GM21717 (cell line): Measurements from ENCODE around the gene HRH1.

Experiments
- ATAC-seq: cut with Tn5 transposase; IDR thresholded peaks from one replicate; pipeline ENCODE4 v1.9.1; 2021; ENCODE audit warnings: mild to moderate bottlenecking, moderate library complexity; ENCODE audit not compliant: unreplicated experiment

Gene HRH1

DNA sequence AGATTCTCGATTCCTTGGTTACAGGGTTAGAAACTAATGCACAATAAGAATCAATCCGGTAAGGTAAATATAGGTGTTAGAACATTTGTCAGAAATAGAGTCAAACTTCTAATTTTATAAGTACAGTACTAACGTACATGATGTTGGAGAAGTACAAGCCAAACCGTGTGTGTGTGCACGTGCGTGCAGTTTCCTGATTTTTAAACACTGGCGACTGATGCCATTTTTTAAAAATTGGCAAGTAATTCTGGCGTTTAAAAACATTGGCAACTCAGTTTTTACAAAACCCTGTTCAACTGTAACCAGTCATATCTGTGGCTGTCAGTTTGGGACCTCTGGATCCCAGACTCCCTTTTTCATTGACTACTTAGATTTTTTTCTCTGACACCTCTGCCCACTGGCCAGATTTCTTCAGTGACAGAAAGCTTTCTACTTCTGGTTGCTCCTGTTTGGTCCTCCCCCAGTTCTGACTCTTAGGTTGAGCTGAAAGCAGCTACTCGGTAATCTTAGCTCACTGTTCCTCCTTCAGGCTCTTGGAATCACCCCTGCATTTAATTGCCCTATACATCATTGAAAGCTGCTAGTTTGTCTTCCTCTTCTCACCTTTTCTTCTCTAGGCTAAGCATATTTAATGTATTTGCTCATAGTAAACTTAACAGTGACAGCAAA, 118.7 kb downstream of the HRH1 start:
- ATAC-seq: no peak

DNA sequence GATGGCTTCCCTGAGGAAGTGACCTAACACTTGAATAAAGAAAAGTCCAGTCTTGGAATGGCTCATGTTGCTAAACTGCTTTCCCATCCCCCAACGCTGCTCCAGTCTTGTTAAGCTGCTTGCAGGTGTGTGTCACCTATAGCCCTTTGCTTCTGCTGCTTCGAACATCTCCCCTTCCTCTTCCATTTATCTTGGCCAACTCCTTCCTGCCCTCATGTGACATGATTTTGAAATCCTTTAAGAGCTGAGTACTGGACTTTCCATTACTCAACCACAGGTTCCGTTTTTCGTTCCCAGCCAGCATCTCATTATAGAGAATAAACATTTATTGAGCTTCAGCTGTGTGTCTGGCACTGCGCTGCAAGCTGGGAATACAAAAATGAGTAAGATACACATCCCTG, 119.6 kb downstream of the HRH1 start:
- ATAC-seq: no peak

DNA sequence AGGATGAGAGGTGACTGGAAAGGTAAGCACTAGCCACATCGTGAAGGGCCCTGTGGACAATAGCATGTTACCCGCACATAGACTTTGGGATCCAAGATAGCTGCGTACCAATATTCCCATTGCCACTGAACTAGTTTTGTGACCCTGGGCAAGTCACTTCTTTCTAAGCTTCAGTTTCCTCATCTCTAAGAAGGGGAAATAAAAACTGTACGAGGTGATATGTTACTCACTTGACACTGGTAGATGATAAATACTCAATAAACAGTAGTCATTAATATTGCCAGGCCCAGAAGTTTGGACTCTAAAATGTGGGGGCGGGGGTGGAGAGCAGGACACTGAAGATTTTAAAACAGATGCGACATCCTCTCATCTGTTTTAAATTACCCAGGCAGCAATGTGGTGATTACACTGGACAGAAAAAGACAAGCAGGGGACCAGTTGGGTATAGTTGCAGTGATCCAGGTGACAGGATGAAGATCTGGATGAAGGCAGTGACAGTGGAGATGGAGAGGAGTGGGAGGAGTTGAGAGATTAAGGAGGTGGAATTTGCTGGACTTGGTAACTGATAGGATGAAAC, 120.4 kb downstream of the HRH1 start:
- no peak for ATAC-seq

DNA sequence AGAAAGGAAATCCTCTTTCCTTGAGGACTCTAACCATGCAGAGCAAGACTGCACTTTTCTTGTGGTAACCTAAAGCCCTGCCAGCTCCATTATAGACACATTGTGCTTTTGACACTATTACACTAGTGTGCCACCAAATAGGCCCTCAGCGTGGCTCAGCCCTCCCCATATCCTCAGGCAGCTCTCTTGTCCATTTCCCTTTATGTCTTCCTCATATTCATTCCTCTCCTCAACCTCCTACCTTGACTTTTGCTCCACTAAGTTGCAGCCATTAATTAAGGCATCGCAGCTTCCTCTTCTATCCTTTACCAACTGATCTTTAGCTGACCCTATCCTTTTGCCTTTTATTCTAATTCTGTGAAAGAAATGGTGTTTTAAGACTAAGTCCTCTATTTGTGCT, 121.6 kb downstream of the HRH1 start:
- ATAC-seq: no peak

DNA sequence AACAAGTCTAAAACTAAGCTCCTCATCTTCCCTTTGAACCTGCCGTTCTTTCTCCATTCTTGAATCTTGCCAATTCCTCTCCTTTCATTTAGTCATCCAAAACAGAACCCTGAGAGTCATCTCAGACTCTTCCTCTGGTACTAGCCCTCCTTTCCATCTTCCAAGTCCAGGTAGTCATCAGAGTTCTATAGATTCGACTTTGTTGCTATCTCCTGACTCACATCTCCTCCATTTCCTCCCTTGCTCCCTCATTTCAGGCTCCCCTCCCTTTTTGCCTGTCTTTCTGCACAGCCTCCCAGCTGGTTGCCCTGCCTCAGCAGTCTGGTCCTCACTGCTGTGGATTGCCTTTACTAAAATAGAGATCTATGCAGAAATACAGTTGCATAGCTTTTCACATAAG, 122.6 kb downstream of the HRH1 start:
- ATAC-seq: no peak

GRCh38 chr3:11282250-11283138, 128.2 kb downstream of the HRH1 start:
- ATAC-seq: no peak

GRCh38 chr3:11283139-11283475, 128.8 kb downstream of the HRH1 start:
- no peak for ATAC-seq

DNA sequence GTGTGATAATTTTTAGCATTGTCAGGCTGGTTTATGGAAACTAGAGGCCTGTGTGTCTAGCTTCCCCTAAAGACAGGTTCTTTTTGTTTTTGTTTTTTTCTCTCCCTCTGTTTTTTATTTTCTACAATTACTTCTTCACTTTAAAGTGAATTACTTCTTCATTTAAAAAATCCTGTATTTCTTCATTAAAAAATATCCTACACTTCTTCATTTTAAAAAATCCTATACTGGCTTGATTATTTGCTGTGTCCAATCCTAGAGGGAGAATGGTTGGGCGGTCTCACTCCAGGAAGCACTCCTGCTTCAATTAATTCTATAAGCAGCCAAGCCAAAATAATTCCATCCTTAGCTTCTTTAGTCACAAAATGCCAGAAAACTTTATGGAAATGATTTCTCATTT, 129.7 kb downstream of the HRH1 start:
- no peak for ATAC-seq

GRCh38 chr3:11285471-11285870, 131.2 kb downstream of the HRH1 start:
- no peak for ATAC-seq

- ATAC-seq: no peak
These were observed 133.1 kb downstream of the HRH1 start for GRCh38 chr3:11287404-11287803.

DNA sequence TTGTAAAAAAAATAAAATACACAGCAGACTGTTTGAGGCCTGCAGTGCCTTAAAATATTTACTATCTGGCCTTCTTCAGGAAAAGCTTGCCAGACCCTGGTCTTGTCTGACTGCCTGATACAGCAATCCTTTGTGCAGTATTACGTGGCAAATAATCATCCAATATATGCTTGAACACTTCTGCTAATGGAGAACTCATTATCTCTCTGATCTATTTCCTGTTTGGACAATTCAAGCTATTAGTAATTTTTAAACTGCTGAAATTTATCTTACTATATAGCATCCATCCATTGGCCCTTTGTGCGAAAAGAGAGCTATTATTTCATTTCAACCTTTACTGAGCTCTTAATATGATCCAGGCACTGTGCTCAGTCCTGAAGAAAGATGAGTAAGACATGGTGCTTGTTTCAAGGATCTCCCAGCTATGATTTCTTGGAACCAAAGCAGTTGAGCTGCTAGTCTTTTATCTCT, 133.8 kb downstream of the HRH1 start:
- ATAC-seq: no peak

GRCh38 chr3:11288786-11289637, 134.7 kb downstream of the HRH1 start:
- ATAC-seq: peak; percentile 65

DNA sequence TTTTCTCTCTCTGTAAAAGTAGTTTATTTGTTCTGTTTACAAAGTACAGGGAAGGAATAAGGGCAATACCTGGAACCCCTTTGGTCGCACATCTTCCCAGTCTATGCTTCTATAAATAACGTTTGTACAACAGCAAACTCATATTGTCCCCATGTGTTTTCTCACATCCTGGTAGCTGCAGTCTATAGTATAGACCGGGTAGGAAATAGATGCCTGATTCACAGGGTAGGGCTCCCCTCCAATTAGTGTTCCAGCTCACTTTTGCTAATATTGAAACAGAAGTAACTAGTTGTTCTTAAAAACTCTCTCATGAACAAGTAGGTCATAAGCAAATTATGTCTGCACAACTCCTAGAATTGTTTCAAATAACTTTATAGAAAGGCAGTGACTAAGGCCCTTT, 135.6 kb downstream of the HRH1 start:
- ATAC-seq: no peak

- ATAC-seq: peak; percentile 37
These were observed 136.7 kb downstream of the HRH1 start for GRCh38 chr3:11290743-11291680.

GRCh38 chr3:11291808-11292207, 137.5 kb downstream of the HRH1 start:
- ATAC-seq: no peak

DNA sequence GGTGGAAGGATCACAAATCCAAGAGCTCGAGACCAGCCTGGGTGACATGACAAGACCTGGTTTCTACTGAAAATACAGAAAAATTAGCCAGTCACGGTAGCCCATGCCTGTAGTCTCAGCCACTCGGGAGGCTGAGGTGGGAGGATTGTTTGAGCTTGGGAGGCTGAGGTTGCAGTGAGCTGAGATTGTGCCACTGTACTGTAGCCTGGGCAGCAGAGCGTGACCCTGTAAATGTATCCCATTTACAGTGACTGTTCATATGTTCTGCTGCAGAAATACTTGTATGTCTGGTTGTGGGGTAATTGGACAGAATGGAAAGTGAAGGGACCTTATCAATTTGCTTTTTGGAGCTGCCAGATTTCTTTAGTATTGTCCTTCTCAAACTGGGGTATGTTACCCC, 142.8 kb downstream of the HRH1 start:
- ATAC-seq: no peak

DNA sequence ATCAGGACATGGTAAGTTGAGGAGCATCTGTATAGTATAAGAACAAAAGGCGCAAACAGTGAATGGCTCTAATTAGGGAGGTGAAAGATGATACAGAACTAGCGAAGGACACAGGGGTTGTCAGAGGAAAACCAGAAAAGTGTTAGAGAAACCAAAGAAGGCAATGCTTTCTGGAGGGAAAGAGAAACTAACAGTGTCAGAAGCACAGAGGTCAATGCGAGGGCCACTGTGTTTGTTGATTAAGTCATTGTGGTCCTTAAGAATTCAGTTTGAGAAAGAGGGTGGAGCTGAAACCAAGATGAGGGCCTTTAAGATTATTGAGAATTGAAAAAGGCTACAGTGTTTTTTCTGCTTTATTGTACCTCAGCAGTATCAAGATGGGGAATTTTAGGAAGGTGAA, 146.7 kb downstream of the HRH1 start:
- ATAC-seq: peak; percentile 75

- no peak for ATAC-seq
These were observed 148.2 kb downstream of the HRH1 start for GRCh38 chr3:11302444-11302843.

- no peak for ATAC-seq
These were observed 149.9 kb downstream of the HRH1 start for GRCh38 chr3:11304175-11304574.

DNA sequence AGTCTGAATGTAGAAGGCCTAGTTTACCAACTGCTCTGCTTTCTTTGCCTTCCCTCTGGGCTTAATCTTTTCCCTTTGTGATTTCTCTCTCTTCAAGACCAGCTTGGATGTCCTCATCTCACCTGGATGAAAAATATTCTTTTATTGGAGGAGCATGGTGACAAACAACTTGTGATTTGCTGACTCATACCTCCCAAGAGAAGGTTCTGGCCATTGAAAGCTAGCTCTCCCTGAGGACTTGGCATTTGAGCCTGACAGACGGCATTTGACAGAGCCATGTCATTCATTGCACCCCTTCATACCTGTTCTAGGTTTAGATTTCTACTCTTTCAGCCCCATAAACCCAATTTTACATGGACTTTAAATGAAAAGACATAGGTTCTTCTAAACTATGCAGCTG, 151.2 kb downstream of the HRH1 start:
- no peak for ATAC-seq
